Measurements from ENCODE around the gene SGMS2.

SGMS2 gene

GRCh38 chr4:107937040-107937439 lies 112.3 kb downstream of the SGMS2 start:
- Histone ChIP-seq H3K36me3 (ENCODE audit: insufficient read depth, low read length) (no peaks in the 10 kb centered on the region), H3K9ac (ENCODE audit: low read depth, low read length) (no peak overlapping the region), H3K4me3 (ENCODE audit: low read depth in 1 of 2, low read length in 2 of 2) (no peak overlapping the region), H3K27ac (ENCODE audit: low read length) (no peak overlapping the region), H3K4me1 (ENCODE audit: insufficient read depth, low read length) (peaks cover 18% of the 10 kb centered on the region), H4K20me1 (ENCODE audit: insufficient read depth, low read length) (no peaks in the 10 kb centered on the region), H3K4me2 (ENCODE audit: insufficient read depth, low read length) (no peak overlapping the region), H2AFZ (ENCODE audit: low read depth, low read length) (no peak overlapping the region), H3K9me3 (ENCODE audit: insufficient read depth, low read length, severe bottlenecking) (no peaks in the 10 kb centered on the region), H3K79me2 (ENCODE audit: insufficient read depth, low read length) (0 out of 2 replicates have a peak, but pooled peaks cover 2% of the 10 kb centered on the region), H3K27me3 (ENCODE audit: insufficient read depth, low read length, poor library complexity) (no peaks in the 10 kb centered on the region)
- TF ChIP-seq CTCF (IDR thresholded peaks at IDR 0.05; ENCODE audit: borderline replicate concordance, extremely low read depth, low read length, poor library complexity, severe bottlenecking) = no peak
- TF ChIP-seq EZH2 (IDR thresholded peaks at IDR 0.05; ENCODE audit: borderline replicate concordance, low read depth, low read length, severe bottlenecking) = no peak
- ATAC-seq (ENCODE audit: insufficient read depth, low read depth) (no peak), DNase-seq (no peak)

GRCh38 chr4:107939307-107939706 lies 114.6 kb downstream of the SGMS2 start:
- H4K20me1 ChIP-seq (ENCODE audit: insufficient read depth, low read length) = no peaks in the 10 kb centered on the region
- DNase-seq = no peak
- no peaks in the 10 kb centered on the region for H3K27me3 ChIP-seq (ENCODE audit: insufficient read depth, low read length, poor library complexity)
- H3K4me3 ChIP-seq (ENCODE audit: low read depth in 1 of 2, low read length in 2 of 2) = no peak overlapping the region
- H3K79me2 ChIP-seq (ENCODE audit: insufficient read depth, low read length) = no peaks in the 10 kb centered on the region
- H3K9ac ChIP-seq (ENCODE audit: low read depth, low read length) = no peak overlapping the region
- no peaks in the 10 kb centered on the region for H3K36me3 ChIP-seq (ENCODE audit: insufficient read depth, low read length)
- TF ChIP-seq CTCF (IDR thresholded peaks at IDR 0.05; ENCODE audit: borderline replicate concordance, extremely low read depth, low read length, poor library complexity, severe bottlenecking) = no peak
- TF ChIP-seq EZH2 (IDR thresholded peaks at IDR 0.05; ENCODE audit: borderline replicate concordance, low read depth, low read length, severe bottlenecking) = no peak
- no peak overlapping the region for H2AFZ ChIP-seq (ENCODE audit: low read depth, low read length)
- no peaks in the 10 kb centered on the region for H3K4me1 ChIP-seq (ENCODE audit: insufficient read depth, low read length)
- no peak overlapping the region for H3K27ac ChIP-seq (ENCODE audit: low read length)
- no peaks in the 10 kb centered on the region for H3K9me3 ChIP-seq (ENCODE audit: insufficient read depth, low read length, severe bottlenecking)
- no peak overlapping the region for H3K4me2 ChIP-seq (ENCODE audit: insufficient read depth, low read length)
- ATAC-seq (ENCODE audit: insufficient read depth, low read depth) = no peak

- no peak overlapping the region for H3K27ac ChIP-seq (ENCODE audit: low read length)
- H3K9ac ChIP-seq (ENCODE audit: low read depth, low read length) = no peak overlapping the region
- H4K20me1 ChIP-seq (ENCODE audit: insufficient read depth, low read length) = no peaks in the 10 kb centered on the region
- no peaks in the 10 kb centered on the region for H3K36me3 ChIP-seq (ENCODE audit: insufficient read depth, low read length)
- no peaks in the 10 kb centered on the region for H3K79me2 ChIP-seq (ENCODE audit: insufficient read depth, low read length)
- no peaks in the 10 kb centered on the region for H3K4me1 ChIP-seq (ENCODE audit: insufficient read depth, low read length)
- H2AFZ ChIP-seq (ENCODE audit: low read depth, low read length) = no peak overlapping the region
- H3K9me3 ChIP-seq (ENCODE audit: insufficient read depth, low read length, severe bottlenecking) = no peaks in the 10 kb centered on the region
- no peak for TF ChIP-seq CTCF (IDR thresholded peaks at IDR 0.05; ENCODE audit: borderline replicate concordance, extremely low read depth, low read length, poor library complexity, severe bottlenecking)
- TF ChIP-seq EZH2 (IDR thresholded peaks at IDR 0.05; ENCODE audit: borderline replicate concordance, low read depth, low read length, severe bottlenecking) = no peak
- DNase-seq = no peak
- no peak overlapping the region for H3K4me3 ChIP-seq (ENCODE audit: low read depth in 1 of 2, low read length in 2 of 2)
- no peak overlapping the region for H3K4me2 ChIP-seq (ENCODE audit: insufficient read depth, low read length)
- no peak for ATAC-seq (ENCODE audit: insufficient read depth, low read depth)
- H3K27me3 ChIP-seq (ENCODE audit: insufficient read depth, low read length, poor library complexity) = no peaks in the 10 kb centered on the region
Measured at GRCh38 chr4:107945809-107946208, 121.1 kb downstream of the SGMS2 start.
